WTC11 (cell line): ENCODE results near the gene C9orf72. TPM values are rescaled to one million over a fixed set of nuclear protein-coding genes. Genes with fewer than 3 reads are reported as not detected.

Experiments
- ATAC-seq: fragments of 200-7000 bp; cut with Tn5 transposase; 2 replicates; pipeline ENCODE4 v1.10.0; 2021; ENCODE audit warnings: mild to moderate bottlenecking, moderate library complexity
- CTCF ChIA-PET: fragments of 300-600 bp; sonication (Branson Sonifier 250); formaldehyde crosslinking; loops from one replicate; lab custom pipeline; 2021; ENCODE audit warnings: antibody characterized with exemption; lab: Charles Lee
- POLR2A ChIA-PET: fragments of 350-600 bp; sonication (Branson Sonifier 250); formaldehyde crosslinking; loops from one replicate; lab custom pipeline; 2021; ENCODE audit warnings: antibody characterized with exemption; lab: Charles Lee
- DNase-seq: peaks from one replicate; pipeline ENCODE4 v3.0.0; 2021; ENCODE audit warnings: low spot score
- H3K27ac Mint-ChIP-seq: 2 replicates; pipeline ENCODE4 v1.8.0; 2021; ENCODE audit warnings: mixed read lengths
- H3K27me3 Mint-ChIP-seq: 2 replicates; pipeline ENCODE4 v1.8.0; 2021; ENCODE audit warnings: low read depth, mild to moderate bottlenecking, moderate library complexity, mixed read lengths
- H3K36me3 Mint-ChIP-seq: 2 replicates; pipeline ENCODE4 v1.8.0; 2021; ENCODE audit warnings: mixed read lengths
- H3K4me1 Mint-ChIP-seq: 2 replicates; pipeline ENCODE4 v1.8.0; 2022; ENCODE audit warnings: mixed read lengths
- H3K4me3 Mint-ChIP-seq: 2 replicates; pipeline ENCODE4 v1.8.0; 2021; ENCODE audit warnings: mild to moderate bottlenecking, moderate library complexity, mixed read lengths
- H3K9me3 Mint-ChIP-seq: 2 replicates; pipeline ENCODE4 v1.8.0; 2021; ENCODE audit warnings: mixed read lengths
- AR ChIP-seq: fragments of 250-450 bp; sonication (Bioruptor Pico); IDR thresholded peaks from 2 replicates; pipeline ENCODE4 v1.9.0; 2021; ENCODE audit warnings: mild to moderate bottlenecking
- ARID4B ChIP-seq: sonication (generic); formaldehyde crosslinking; IDR thresholded peaks from 2 replicates; pipeline ENCODE4 v1.8.0; 2023; ENCODE audit warnings: missing genetic modification reagents, mild to moderate bottlenecking, borderline replicate concordance
- ATF2 ChIP-seq: sonication (generic); formaldehyde crosslinking; IDR thresholded peaks from 2 replicates; pipeline ENCODE4 v1.8.1; 2022; ENCODE audit warnings: low read depth, missing genetic modification reagents, borderline replicate concordance
- ELF4 ChIP-seq: sonication (generic); formaldehyde crosslinking; IDR thresholded peaks from 2 replicates; pipeline ENCODE4 v1.8.1; 2022; ENCODE audit warnings: low read depth, mild to moderate bottlenecking, moderate library complexity, missing genetic modification reagents
- ESRRA ChIP-seq: sonication (generic); formaldehyde crosslinking; IDR thresholded peaks from 2 replicates; pipeline ENCODE4 v1.8.1; 2022; ENCODE audit warnings: mild to moderate bottlenecking, missing genetic modification reagents, borderline replicate concordance
- FOXK1 ChIP-seq: sonication (generic); formaldehyde crosslinking; IDR thresholded peaks from 2 replicates; pipeline ENCODE4 v1.8.0; 2022; ENCODE audit warnings: mild to moderate bottlenecking, moderate library complexity, missing genetic modification reagents
- HMGXB4 ChIP-seq: sonication (generic); formaldehyde crosslinking; IDR thresholded peaks from 2 replicates; pipeline ENCODE4 v1.8.1; 2023; ENCODE audit warnings: mild to moderate bottlenecking, moderate library complexity, missing genetic modification reagents
- MAX ChIP-seq: sonication (generic); formaldehyde crosslinking; IDR thresholded peaks from 2 replicates; pipeline ENCODE4 v1.8.0; 2022; ENCODE audit warnings: mild to moderate bottlenecking, missing genetic modification reagents
- MLX ChIP-seq: sonication (generic); formaldehyde crosslinking; IDR thresholded peaks from 2 replicates; pipeline ENCODE4 v1.8.1; 2023; ENCODE audit warnings: mild to moderate bottlenecking, missing genetic modification reagents, moderate library complexity
- NFE2L1 ChIP-seq: sonication (generic); formaldehyde crosslinking; IDR thresholded peaks from 2 replicates; pipeline ENCODE4 v1.8.1; 2023; ENCODE audit warnings: missing genetic modification reagents
- NR3C1 ChIP-seq: sonication (generic); formaldehyde crosslinking; conservative IDR thresholded peaks from 2 replicates; pipeline ENCODE4 v1.8.1; 2023; ENCODE audit warnings: low read depth, mild to moderate bottlenecking, missing genetic modification reagents
- SP1 ChIP-seq: sonication (generic); formaldehyde crosslinking; conservative IDR thresholded peaks from 2 replicates; pipeline ENCODE4 v1.8.1; 2022; ENCODE audit warnings: missing genetic modification reagents
- TEAD1 ChIP-seq: sonication (generic); formaldehyde crosslinking; IDR thresholded peaks from 2 replicates; pipeline ENCODE4 v1.8.0; 2022; ENCODE audit warnings: mild to moderate bottlenecking, missing genetic modification reagents
- ZBTB21 ChIP-seq: sonication (generic); formaldehyde crosslinking; IDR thresholded peaks from 2 replicates; pipeline ENCODE4 v1.8.1; 2023; ENCODE audit warnings: mild to moderate bottlenecking, missing genetic modification reagents, borderline replicate concordance
- ZNF281 ChIP-seq: sonication (generic); formaldehyde crosslinking; IDR thresholded peaks from 2 replicates; pipeline ENCODE4 v1.8.0; 2023; ENCODE audit warnings: mild to moderate bottlenecking, missing genetic modification reagents
- ZNF317 ChIP-seq: sonication (generic); formaldehyde crosslinking; IDR thresholded peaks from 2 replicates; pipeline ENCODE4 v1.8.1; 2023; ENCODE audit warnings: low read depth, mild to moderate bottlenecking, moderate library complexity, missing genetic modification reagents, borderline replicate concordance
- total RNA-seq: library from RNA; stranded (reverse); gene quantifications from 3 replicates; pipeline ENCODE4 v1.2.3, GENCODE V29; 2021

The C9orf72 gene
- total RNA-seq, 1 experiment from 2014 or later, result 21.5 TPM

GRCh38 chr9:27581826-27582225, 8.5 kb upstream of the C9orf72 start:
- DNase-seq, result no peak
- CTCF ChIA-PET, result no interaction called here
- H3K36me3 Mint-ChIP-seq, result peaks cover 11% of the 10 kb centered on the region
- TF ChIP-seq AR (CRISPR knock-in tag), result no peak
- TF ChIP-seq MLX (CRISPR knock-in tag), result no peak
- TF ChIP-seq MAX (CRISPR knock-in tag), result no peak
- no peak for TF ChIP-seq ELF4 (CRISPR knock-in tag)
- no peak for TF ChIP-seq ZNF281 (CRISPR knock-in tag)
- no peak for TF ChIP-seq NR3C1 (CRISPR knock-in tag)
- TF ChIP-seq, all 79 proteins: peak for 0
- Mint-ChIP-seq H3K27ac (no peak overlapping the region), H3K9me3 (peaks cover 20% of the 10 kb centered on the region), H3K4me1 (no peaks in the 10 kb centered on the region), H3K27me3 (peaks cover 3% of the 10 kb centered on the region; the same call in 1 of the 2 replicates), H3K4me3 (no peak overlapping the region)
- ATAC-seq, result no peak
- POLR2A ChIA-PET, result no interaction called here

GRCh38 chr9:27573634-27574590, 631 bp upstream of the C9orf72 start:
- H3K9me3 Mint-ChIP-seq, result peaks cover 15% of the 10 kb centered on the region
- POLR2A ChIA-PET, result interaction anchor here (0.6 kb wide), 3 partner anchors 11 to 264 kb away, joined by 3 to 4 read pairs (median 3); no protein-coding TSS in a partner anchor
- TF ChIP-seq SP1 (CRISPR knock-in tag), result peak; percentile 96
- TF ChIP-seq ZBTB21 (CRISPR knock-in tag), result peak; percentile 99
- TF ChIP-seq HMGXB4 (CRISPR knock-in tag), result 0 out of 2 replicates have a peak, but pooled peaks have one; percentile 5
- TF ChIP-seq MAX (CRISPR knock-in tag), result peak; percentile 83
- no peak for TF ChIP-seq ESRRA
- TF ChIP-seq TEAD1 (CRISPR knock-in tag), result peak; percentile 60; the same call in 1 of the 2 replicates
- TF ChIP-seq ATF2, result no peak
- no peak for TF ChIP-seq ZNF317
- no peak for TF ChIP-seq ARID4B
- peak; percentile 59; the same call in 1 of the 2 replicates for TF ChIP-seq NFE2L1 (CRISPR knock-in tag)
- peak; percentile 95 for TF ChIP-seq FOXK1 (CRISPR knock-in tag)

More at GRCh38 chr9:27573634-27574590, 631 bp upstream of the C9orf72 start:
- CTCF ChIA-PET, result interaction anchor here (0.6 to 1.0 kb wide), 2 partner anchors 30 to 33 kb away, joined by 3 read pairs; no protein-coding TSS in a partner anchor
- H3K27ac Mint-ChIP-seq, result peak overlapping the region; percentile 100
- ATAC-seq, result peak; percentile 88
- H3K27me3 Mint-ChIP-seq, result peaks cover 21% of the 10 kb centered on the region
- peaks cover 27% of the 10 kb centered on the region for H3K4me1 Mint-ChIP-seq
- H3K36me3 Mint-ChIP-seq, result peaks cover 15% of the 10 kb centered on the region
- DNase-seq, result peak; percentile 92
- peak overlapping the region; percentile 95 for H3K4me3 Mint-ChIP-seq
